Cardiac septum (tissue), 1 donor: ENCODE results near the gene PIK3R6. TPM values are rescaled to one million over a fixed set of nuclear protein-coding genes. Genes with fewer than 3 reads are reported as not detected.

Experiments used
- DNase-seq: peaks from one replicate; pipeline ENCODE4 v3.0.0-alpha.2; 2020; ENCODE audit warnings: low spot score
- intact Hi-C: fragments of 100-400 bp; cut with DNase I; formaldehyde crosslinking; loops from one replicate; pipeline ENCODE4 v1.14.0; 2022
- total RNA-seq: library from RNA; stranded (reverse); fragmentation: NEBNext Ultra II Directional; extraction: Animal tissue kit (Norgen Biotek cat#: 25700); gene quantifications from one replicate; pipeline ENCODE4 v1.2.1, GENCODE V29; 2021
- donor health status: DM: no; HTN: no; CAD: no.

PIK3R6 gene
- total RNA-seq, 1 donor from 2014 or later, result 1.00 TPM

- DNase-seq, result no peak
- intact Hi-C loops, result no loop called here
Measured at GRCh38 chr17:8836821-8837562, 30.5 kb downstream of the PIK3R6 start.

DNA sequence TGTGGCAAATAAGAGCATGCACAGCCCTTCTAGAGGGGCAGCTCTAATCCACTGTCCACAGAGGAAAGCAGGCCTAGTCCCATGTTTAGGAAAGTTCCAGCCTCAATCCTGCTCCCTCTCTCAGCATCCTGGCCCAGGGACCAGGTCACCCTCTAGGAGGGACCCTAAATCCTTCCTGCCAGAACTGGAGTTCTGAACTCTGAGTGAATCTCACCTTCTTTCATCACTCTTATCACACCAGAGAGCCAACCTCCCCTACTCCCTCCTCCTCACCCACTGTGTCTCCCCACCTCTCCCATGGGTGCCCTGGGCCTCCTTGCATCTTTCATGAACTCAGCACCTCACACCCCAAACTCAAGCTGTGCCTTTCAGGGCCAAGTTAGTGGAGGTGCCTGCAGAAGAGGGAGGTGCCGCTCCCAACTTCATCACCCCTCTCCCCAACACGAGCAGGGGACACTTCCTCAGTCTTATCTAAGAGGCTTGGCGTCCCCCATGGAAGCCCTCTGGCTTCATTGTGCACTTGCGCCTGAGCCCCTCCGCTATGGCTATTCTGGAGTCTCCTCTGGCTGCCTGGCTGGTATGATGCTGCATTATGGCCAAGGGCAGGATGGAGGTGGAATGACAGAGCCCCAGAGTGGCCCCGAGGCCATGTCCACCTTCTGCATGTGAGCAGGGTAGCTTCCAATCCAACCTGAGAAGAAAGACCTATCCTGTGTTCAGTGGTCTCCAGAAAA, 31.7 kb downstream of the PIK3R6 start:
- no peak for DNase-seq
- intact Hi-C loops, result no loop called here

DNA sequence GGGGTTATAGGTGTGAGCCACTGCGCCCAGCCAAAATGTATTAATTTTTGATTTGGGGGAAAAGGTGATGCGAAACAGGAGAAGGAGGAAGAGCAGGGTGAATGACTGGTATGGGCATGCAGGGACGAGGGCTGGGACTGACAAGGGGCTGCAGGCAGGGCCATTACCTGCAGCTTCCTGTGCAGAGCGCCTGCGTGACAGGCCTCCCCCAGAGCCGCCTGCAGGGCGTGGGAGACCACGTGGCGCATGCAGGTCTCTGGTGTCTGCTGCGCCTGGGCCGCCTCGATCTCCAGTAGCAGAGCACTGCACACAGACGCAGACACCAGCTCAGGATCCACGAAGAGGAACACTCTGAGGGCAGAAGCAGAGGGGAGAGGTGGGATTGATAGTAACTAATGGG, 32.4 kb downstream of the PIK3R6 start:
- intact Hi-C loops, result no loop called here

GRCh38 chr17:8832711-8833352, 34.6 kb downstream of the PIK3R6 start:
- intact Hi-C loops, result no loop called here
- no peak for DNase-seq

More for the DNA sequence above, 32.4 kb downstream of the PIK3R6 start:
- DNase-seq, result no peak

DNA sequence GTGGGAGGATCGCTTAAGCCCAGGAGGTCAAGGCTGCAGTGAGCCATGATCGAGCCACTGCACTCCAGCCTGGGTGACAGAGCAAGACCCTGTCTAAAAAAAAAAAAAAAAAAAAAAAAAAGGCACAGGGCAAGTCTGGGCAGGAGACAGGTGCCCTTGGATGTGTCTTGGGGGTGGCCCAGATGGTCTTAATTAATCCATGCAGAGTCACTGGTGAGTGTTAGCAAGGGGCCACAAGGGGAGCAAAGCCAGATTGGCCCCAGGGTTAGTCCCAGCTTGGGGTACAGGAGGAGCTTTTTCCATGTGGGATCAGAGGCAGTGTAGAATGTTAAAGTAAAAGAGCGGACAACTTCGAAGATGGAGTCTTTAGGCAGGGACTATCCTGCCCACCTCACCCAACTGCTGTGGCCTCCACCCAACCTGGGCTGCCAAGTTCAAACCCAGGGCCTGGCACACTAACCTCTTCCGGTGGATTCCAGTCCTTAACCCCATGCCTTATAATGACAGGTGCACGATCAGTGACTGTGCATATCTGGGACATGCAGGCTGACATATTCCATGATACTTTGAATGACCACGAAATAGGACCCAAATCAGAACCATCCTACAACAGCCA, 36.1 kb downstream of the PIK3R6 start:
- intact Hi-C loops, result no loop called here
- DNase-seq, result no peak

DNA sequence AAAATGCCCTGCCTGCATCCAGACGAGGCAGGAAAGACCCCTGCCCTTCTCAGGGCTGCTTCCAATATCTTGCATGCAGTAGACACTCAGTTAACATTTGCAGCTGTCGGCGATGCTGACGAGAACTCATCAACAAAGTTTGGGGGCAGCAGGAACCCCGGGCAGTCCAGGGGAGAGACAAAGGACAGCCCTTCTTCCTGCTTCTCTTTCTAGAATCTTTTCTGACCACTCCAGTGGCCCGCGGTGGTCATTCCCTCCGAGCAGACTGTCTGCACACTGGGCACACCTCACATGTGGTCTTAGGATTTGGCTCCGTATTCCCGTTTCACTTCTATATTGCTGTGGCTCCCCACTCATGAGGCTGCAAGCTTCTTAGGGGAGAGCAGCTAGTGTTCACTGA, 37.3 kb downstream of the PIK3R6 start:
- DNase-seq, result no peak
- intact Hi-C loops, result no loop called here

GRCh38 chr17:8829036-8829941, 38.2 kb downstream of the PIK3R6 start:
- intact Hi-C loops, result no loop called here
- DNase-seq, result no peak

DNA sequence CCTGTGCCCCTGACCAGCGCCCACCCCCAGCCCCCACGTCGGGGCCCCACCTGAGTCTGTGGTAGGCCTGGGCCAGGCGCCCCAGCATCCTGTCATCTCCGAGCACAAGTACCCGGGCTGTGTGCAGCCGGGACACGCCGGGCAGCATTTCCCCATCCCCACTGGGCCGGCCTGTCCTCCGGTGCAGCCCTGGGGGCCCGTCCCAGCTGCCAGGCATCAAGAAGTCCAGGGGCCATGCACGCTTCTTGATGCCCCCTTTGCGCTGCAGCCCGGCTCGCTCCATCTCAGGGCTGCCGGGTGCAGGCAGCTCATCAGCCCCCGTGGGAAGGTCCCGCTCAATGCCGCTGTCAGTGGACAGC, 39.0 kb downstream of the PIK3R6 start:
- intact Hi-C loops, result no loop called here
- DNase-seq, result no peak

DNA sequence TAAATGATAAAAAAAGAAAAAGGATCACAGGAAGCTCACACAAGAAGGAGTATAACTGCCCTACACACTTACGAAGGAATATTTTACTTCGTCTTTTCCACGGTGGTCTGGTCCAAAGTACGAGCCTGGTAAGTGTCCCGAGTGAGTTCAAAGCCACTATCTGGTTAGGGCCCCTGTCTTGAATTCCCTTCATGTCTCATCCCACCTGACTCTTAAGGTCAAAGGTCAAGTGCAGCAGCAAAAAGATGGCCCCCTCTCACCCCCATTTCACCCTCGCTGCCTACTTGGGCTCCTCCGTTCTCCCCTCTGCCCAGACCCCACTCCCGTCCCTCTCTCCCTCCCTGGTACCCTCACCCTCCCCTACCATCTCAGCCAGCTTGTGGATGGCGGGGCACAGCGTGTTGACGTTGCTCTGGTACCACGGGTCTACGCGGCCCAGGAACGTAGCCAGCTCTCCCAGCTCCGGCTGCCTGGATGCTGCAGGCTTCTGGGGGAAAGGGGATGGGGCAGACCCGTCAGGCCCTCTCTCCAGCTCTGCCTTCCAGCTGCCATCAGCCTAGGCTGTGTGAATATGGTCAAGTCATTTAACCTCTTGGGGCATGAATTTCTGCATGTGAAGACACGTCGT, 40.6 kb downstream of the PIK3R6 start:
- intact Hi-C loops, result no loop called here
- DNase-seq, result no peak

DNA sequence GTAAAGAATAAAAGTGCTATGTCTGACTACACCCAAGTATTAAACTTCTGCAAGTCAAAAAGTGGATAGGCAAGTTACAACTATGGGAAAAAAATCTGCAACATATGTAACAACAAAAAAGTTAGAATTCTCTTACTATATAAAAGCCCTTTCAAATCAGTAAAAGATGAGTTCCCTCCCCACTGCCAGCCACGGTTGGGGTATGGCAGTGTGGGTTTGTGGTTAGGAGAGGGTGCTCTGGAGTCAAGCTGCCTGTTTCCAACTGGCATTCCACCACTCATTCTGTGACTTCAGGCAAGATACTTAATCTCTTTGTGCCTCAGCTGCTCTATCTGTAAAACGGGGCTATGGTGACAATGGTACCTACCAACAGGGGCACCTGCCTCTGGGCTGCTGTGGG, 41.7 kb downstream of the PIK3R6 start:
- intact Hi-C loops, result no loop called here
- no peak for DNase-seq

DNA sequence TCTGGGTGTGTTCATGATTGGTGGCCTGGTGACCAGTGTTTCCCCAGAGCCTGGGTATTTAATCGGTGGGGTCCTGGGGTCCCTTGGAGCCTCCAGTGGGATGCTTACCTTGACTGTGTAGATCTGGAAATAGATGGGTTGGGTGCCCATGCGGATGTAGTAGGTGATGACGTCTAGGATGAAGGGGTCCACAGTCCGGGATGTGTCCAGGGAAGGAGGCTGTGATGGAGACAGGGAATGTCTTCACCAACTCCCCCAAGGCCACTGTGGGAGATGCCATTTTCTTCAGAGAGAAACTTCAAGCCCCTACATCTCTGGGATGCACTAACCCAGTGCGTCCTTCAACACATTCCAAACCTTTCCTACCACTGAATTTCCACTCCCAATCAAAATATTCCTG, 44.2 kb downstream of the PIK3R6 start:
- intact Hi-C loops, result no loop called here
- DNase-seq, result no peak

- no peak for DNase-seq
- intact Hi-C loops, result no loop called here
Measured at GRCh38 chr17:8822401-8823035, 45.0 kb downstream of the PIK3R6 start.

DNA sequence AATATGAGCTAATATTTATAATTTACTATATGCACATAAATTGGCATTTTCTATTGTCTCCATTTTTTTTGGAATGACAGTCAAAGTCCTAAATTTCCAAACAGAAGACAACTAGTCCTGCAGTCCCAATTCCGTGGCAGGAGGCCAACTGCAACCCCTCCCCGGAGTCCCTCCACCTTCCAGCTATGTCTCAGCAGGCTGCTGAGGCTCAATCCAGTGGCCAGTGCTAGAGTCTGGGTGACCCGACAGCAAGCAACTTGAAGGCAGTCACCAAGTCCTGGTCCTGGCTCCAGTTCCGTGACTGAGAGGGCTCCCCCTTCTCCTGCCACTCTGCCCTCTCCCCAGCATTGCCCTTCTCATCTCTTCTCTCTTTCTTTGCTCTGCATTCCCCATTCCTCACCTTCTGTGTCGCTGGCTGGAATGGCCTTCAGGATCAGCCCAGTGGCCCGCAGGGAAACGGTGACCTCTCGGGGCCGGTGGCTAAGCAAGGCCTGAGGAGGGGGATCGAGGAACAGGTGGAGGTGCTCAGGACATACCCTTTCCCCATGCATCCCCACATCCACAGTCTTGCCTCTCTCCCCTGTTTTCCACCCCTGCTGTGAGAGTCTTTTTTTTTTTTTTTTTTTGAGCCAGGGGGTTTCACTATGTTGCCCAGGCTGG, 45.9 kb downstream of the PIK3R6 start:
- no peak for DNase-seq
- intact Hi-C loops, result no loop called here

DNA sequence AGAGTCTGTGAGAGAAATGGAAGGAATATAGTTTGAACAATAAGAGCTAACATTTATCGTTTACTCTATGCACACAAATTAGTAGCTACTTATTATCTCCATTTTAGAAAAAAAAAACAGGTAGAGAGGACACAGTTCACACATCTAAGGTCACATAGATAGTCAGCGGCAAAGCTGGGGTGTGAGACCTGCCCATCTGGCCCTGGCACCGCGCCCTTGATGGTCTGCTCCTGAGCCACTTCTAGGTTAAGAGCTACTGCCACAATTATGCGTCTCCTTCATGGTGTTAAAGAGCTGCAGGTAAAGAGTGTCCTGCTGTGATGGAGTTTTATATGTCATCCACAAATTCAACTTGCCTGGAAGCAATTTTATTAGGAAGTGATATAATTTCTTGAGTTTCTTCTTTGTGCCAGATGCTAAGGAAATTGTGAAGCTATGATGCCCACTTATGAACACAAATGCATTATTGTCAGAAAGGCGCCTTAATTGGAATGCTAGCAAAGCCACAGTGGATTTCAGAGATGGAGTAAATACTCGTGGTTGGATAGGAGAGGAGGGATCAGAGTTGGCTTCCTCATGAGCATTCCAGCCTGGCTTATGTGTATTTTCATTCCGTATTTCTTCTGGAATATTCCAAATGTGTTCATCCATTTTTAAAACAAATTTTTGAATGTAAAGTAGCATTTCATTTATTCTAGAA, 47.0 kb downstream of the PIK3R6 start:
- no peak for DNase-seq
- intact Hi-C loops, result no loop called here

- intact Hi-C loops, result no loop called here
- no peak for DNase-seq
Measured at GRCh38 chr17:8818654-8819330, 48.7 kb downstream of the PIK3R6 start.

- no peak for DNase-seq
- intact Hi-C loops, result no loop called here
Measured at GRCh38 chr17:8818047-8818446, 49.4 kb downstream of the PIK3R6 start.
